ENCODE data around the gene SLC17A9. TPM values are rescaled to one million over a fixed set of nuclear protein-coding genes. Genes with fewer than 3 reads are reported as not detected.
A peak's percentile ranks its signal among the peaks of the same experiment; 100 is the strongest.
"Not testable (repeated sequence)": the region's sequence is repeated elsewhere in the genome, so short reads cannot be mapped to it uniquely, and the experiment has no call there.

Gene SLC17A9
- total RNA-seq, 1 donor from 2014 or later, result 12.4 TPM

- no peaks in the 10 kb centered on the region for H3K36me3 ChIP-seq (ENCODE audit: insufficient read depth, low read length)
- H3K27ac ChIP-seq (ENCODE audit: low read depth, low read length), result peak overlapping the region; percentile 1
- no peak overlapping the region for H3K4me3 ChIP-seq (ENCODE audit: insufficient read depth, low read depth, low read length)
- no peak overlapping the region for H3K4me2 ChIP-seq (ENCODE audit: low read length)
- Mint-ChIP-seq H3K9me3 (ENCODE audit: unreplicated experiment) (no peaks in the 10 kb centered on the region), H3K27ac (ENCODE audit: unreplicated experiment) (peak overlapping the region; percentile 79), H3K36me3 (ENCODE audit: low read depth, unreplicated experiment) (peaks cover 2% of the 10 kb centered on the region), H3K27me3 (ENCODE audit: low read depth, unreplicated experiment) (no peaks in the 10 kb centered on the region), H3K4me3 (ENCODE audit: unreplicated experiment) (no peak overlapping the region), H3K4me1 (ENCODE audit: low read depth, unreplicated experiment) (peaks cover 49% of the 10 kb centered on the region)
- H3K9me3 ChIP-seq (ENCODE audit: insufficient read depth, low read depth, low read length), result no peaks in the 10 kb centered on the region
- peak; percentile 58 for TF ChIP-seq CTCF (IDR thresholded peaks at IDR 0.05; ENCODE audit: insufficient read depth, low read depth, low read length)
- TF ChIP-seq EZH2 (IDR thresholded peaks at IDR 0.05; ENCODE audit: insufficient read depth, low read length), result no peak
- no peaks in the 10 kb centered on the region for H3K27me3 ChIP-seq (ENCODE audit: insufficient read depth, low read length)
- H4K20me1 ChIP-seq (ENCODE audit: insufficient read depth, low read length), result peaks cover 95% of the 10 kb centered on the region
- peaks cover 38% of the 10 kb centered on the region for H3K4me1 ChIP-seq (ENCODE audit: insufficient read depth, low read length)
- DNase-seq (ENCODE audit: low read depth), result peak; percentile 34
- no peak for FAIRE-seq
- H2AFZ ChIP-seq (ENCODE audit: low read depth, low read length), result no peak overlapping the region
- no peak overlapping the region for H3K9ac ChIP-seq (ENCODE audit: low read length)
- H3K79me2 ChIP-seq (ENCODE audit: insufficient read depth, low read length), result peaks cover 98% of the 10 kb centered on the region
Observed at GRCh38 chr20:62921119-62921687, 31.3 kb upstream of the SLC17A9 start.

- H4K20me1 ChIP-seq (ENCODE audit: insufficient read depth, low read length), result peaks cover 93% of the 10 kb centered on the region
- peak overlapping the region; percentile 92 for H3K27ac Mint-ChIP-seq (ENCODE audit: unreplicated experiment)
- no peak overlapping the region for H3K4me3 Mint-ChIP-seq (ENCODE audit: unreplicated experiment)
- TF ChIP-seq EZH2 (IDR thresholded peaks at IDR 0.05; ENCODE audit: insufficient read depth, low read length) (no peak), CTCF (IDR thresholded peaks at IDR 0.05; ENCODE audit: insufficient read depth, low read depth, low read length) (no peak)
- no peak overlapping the region for H2AFZ ChIP-seq (ENCODE audit: low read depth, low read length)
- H3K36me3 Mint-ChIP-seq (ENCODE audit: low read depth, unreplicated experiment), result peaks cover 4% of the 10 kb centered on the region
- no peak overlapping the region for H3K4me3 ChIP-seq (ENCODE audit: insufficient read depth, low read depth, low read length)
- H3K27me3 ChIP-seq (ENCODE audit: insufficient read depth, low read length), result no peaks in the 10 kb centered on the region
- DNase-seq (ENCODE audit: low read depth), result no peak
- peaks cover 98% of the 10 kb centered on the region for H3K79me2 ChIP-seq (ENCODE audit: insufficient read depth, low read length)
- H3K27me3 Mint-ChIP-seq (ENCODE audit: low read depth, unreplicated experiment), result no peaks in the 10 kb centered on the region
- peaks cover 43% of the 10 kb centered on the region for H3K4me1 ChIP-seq (ENCODE audit: insufficient read depth, low read length)
- no peaks in the 10 kb centered on the region for H3K9me3 ChIP-seq (ENCODE audit: insufficient read depth, low read depth, low read length)
- H3K4me1 Mint-ChIP-seq (ENCODE audit: low read depth, unreplicated experiment), result peaks cover 42% of the 10 kb centered on the region
- no peaks in the 10 kb centered on the region for H3K9me3 Mint-ChIP-seq (ENCODE audit: unreplicated experiment)
- no peak overlapping the region for H3K9ac ChIP-seq (ENCODE audit: low read length)
- H3K4me2 ChIP-seq (ENCODE audit: low read length), result no peak overlapping the region
- peak overlapping the region; percentile 69 for H3K27ac ChIP-seq (ENCODE audit: low read depth, low read length)
- H3K36me3 ChIP-seq (ENCODE audit: insufficient read depth, low read length), result no peaks in the 10 kb centered on the region
- no peak for FAIRE-seq
Observed at GRCh38 chr20:62922451-62922921, 30.0 kb upstream of the SLC17A9 start.

- Histone ChIP-seq H3K4me2 (ENCODE audit: low read length) (peak overlapping the region; percentile 91), H3K27ac (ENCODE audit: low read depth, low read length) (peak overlapping the region; percentile 83), H4K20me1 (ENCODE audit: insufficient read depth, low read length) (peaks cover 93% of the 10 kb centered on the region), H3K4me1 (ENCODE audit: insufficient read depth, low read length) (peaks cover 40% of the 10 kb centered on the region), H3K79me2 (ENCODE audit: insufficient read depth, low read length) (peaks cover 98% of the 10 kb centered on the region), H3K9ac (ENCODE audit: low read length) (peak overlapping the region; percentile 96)
- Mint-ChIP-seq H3K4me3 (ENCODE audit: unreplicated experiment) (peak overlapping the region; percentile 62), H3K27ac (ENCODE audit: unreplicated experiment) (peak overlapping the region; percentile 92), H3K4me1 (ENCODE audit: low read depth, unreplicated experiment) (peaks cover 41% of the 10 kb centered on the region)
- not testable (repeated sequence) for H3K9me3 Mint-ChIP-seq (ENCODE audit: unreplicated experiment); H2AFZ ChIP-seq (ENCODE audit: low read depth, low read length); FAIRE-seq; H3K27me3 Mint-ChIP-seq (ENCODE audit: low read depth, unreplicated experiment); H3K4me3 ChIP-seq (ENCODE audit: insufficient read depth, low read depth, low read length); H3K9me3 ChIP-seq (ENCODE audit: insufficient read depth, low read depth, low read length); H3K27me3 ChIP-seq (ENCODE audit: insufficient read depth, low read length); H3K36me3 ChIP-seq (ENCODE audit: insufficient read depth, low read length); H3K36me3 Mint-ChIP-seq (ENCODE audit: low read depth, unreplicated experiment)
- DNase-seq (ENCODE audit: low read depth), result peak; percentile 85
Observed at GRCh38 chr20:62923059-62923668, 29.3 kb upstream of the SLC17A9 start.
